Muscle layer of duodenum (tissue), 2 donors: Measurements from ENCODE around the gene DPEP3.

Experiments used
- H3K27ac ChIP-seq: one replicate; pipeline ENCODE4 v1.7.0; 2013; ENCODE audit warnings: mild to moderate bottlenecking, low read length
- H3K27me3 ChIP-seq: one replicate; pipeline ENCODE4 v1.7.0; 2013; ENCODE audit warnings: low read depth, mild to moderate bottlenecking, control low read depth, low read length
- H3K36me3 ChIP-seq, 2 donors: one replicate each; pipeline ENCODE4 v1.7.0; 2013; ENCODE audit warnings: low read length in 2 of 2, control low read depth in 1 of 2, mild to moderate bottlenecking in 1 of 2; ENCODE audit not compliant: insufficient read depth in 2 of 2, control insufficient read depth in 1 of 2
- H3K4me1 ChIP-seq, 2 donors: one replicate each; pipeline ENCODE4 v1.7.0; 2013; ENCODE audit warnings: low read length in 2 of 2, mild to moderate bottlenecking in 2 of 2, control low read depth in 1 of 2, moderate library complexity in 1 of 2; ENCODE audit not compliant: insufficient read depth in 2 of 2, control insufficient read depth in 1 of 2
- H3K4me3 ChIP-seq, 2 donors: one replicate each; pipeline ENCODE4 v1.7.0; 2013; ENCODE audit warnings: low read length in 2 of 2, low read depth in 1 of 2, mild to moderate bottlenecking in 1 of 2
- H3K9me3 ChIP-seq, 2 donors: one replicate each; pipeline ENCODE4 v1.7.0; 2013; ENCODE audit warnings: low read length in 2 of 2, control low read depth in 1 of 2, mild to moderate bottlenecking in 1 of 2; ENCODE audit not compliant: control insufficient read depth in 1 of 2
- donor health status: healthy.

The DPEP3 gene

DNA sequence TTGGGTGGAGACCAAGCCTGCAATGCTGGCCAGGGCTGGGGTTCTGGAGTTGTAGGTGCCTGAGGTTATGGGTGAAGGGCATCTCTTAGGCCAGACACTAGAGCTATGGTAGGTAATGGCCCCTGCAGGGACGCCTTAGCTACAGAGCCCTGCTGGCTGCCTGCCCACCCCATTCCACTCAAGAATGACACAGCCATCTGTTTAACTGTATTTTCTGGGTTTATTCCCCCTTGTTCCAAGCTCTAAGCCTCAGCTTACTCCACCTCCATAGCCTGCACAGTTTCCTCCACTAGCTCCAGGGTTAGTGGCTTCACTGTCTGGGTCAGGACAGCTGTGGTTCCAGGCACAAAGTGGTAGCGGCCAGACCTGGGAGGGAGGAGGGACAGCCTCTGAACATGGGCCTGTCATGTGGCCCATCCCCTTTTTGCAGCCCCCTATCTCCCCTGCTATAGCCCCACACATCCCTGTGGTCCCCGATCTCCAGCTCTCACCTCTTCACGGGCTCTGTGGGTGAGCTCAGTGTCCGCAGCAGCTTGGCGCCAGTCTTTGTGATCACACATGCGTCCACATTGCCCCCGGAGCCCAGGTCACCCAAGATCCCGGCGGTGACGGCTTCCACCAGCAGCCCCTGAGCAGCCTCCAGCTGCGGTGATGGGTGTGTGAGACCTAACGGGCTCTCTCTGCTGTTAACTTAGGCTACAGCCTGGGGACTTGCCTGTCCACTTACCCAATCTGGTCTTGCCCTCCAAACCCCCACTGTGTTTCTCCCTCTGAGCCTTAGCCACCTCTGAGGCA lies 45.8 kb downstream of the DPEP3 start:
- H3K4me1 ChIP-seq: peaks cover 0 to 21% of the 10 kb centered on the region in 2 donors
- H3K36me3 ChIP-seq: peaks cover 13 to 16% of the 10 kb centered on the region in 2 donors
- peak overlapping the region; percentile 91 to 92 for H3K4me3 ChIP-seq
- no peaks in the 10 kb centered on the region for H3K27me3 ChIP-seq
- no peak overlapping the region for H3K27ac ChIP-seq
- no peaks in the 10 kb centered on the region for H3K9me3 ChIP-seq

DNA sequence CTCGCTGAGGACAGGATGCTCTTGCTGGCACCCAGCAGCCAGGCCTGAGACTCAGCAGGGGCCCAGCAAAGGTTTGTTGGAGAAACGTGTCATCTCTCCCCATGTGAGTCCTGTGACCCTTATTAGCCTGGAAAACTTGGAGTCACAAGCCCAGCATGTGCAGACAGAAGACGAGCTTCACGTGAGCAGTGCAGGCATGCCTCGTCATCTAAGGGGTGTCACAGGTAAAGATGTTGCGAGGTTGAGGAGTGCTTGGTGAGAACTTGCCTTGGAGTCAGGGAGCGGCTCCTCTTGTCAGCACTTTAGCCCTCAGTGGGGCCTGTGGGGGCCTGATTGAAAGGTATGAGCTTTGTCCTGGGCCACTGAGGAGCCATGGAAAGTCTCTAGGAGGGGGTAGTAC lies 46.5 kb downstream of the DPEP3 start:
- H3K27ac ChIP-seq: no peak overlapping the region
- no peaks in the 10 kb centered on the region for H3K9me3 ChIP-seq
- H3K4me3 ChIP-seq: no peak overlapping the region
- no peaks in the 10 kb centered on the region for H3K27me3 ChIP-seq
- peaks cover 16 to 20% of the 10 kb centered on the region in 2 donors for H3K36me3 ChIP-seq
- peaks cover 0 to 21% of the 10 kb centered on the region in 2 donors for H3K4me1 ChIP-seq

DNA sequence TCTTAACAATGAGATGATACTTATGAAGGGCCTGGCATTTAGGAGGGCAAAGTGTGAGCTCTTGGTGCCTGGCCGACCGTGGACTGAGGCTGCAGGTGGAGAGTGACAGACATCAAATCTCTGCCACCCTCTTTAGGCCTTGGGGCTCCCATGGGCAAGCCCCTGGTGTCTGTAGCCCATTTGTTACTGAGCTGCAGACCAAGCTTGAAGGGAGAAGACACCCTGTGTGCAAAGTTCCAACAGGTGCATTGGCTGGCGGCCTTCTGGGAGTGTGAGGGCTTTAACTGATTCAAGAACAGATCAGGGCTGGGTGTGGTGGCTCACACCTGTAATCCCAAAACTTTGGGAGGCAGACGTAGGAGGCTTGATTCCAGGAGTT lies 47.8 kb downstream of the DPEP3 start:
- H3K4me1 ChIP-seq: peaks cover 0 to 19% of the 10 kb centered on the region in 2 donors
- H3K36me3 ChIP-seq: peaks cover 25 to 31% of the 10 kb centered on the region in 2 donors
- no peaks in the 10 kb centered on the region for H3K27me3 ChIP-seq
- H3K27ac ChIP-seq: no peak overlapping the region
- no peak overlapping the region for H3K4me3 ChIP-seq
- no peaks in the 10 kb centered on the region for H3K9me3 ChIP-seq

DNA sequence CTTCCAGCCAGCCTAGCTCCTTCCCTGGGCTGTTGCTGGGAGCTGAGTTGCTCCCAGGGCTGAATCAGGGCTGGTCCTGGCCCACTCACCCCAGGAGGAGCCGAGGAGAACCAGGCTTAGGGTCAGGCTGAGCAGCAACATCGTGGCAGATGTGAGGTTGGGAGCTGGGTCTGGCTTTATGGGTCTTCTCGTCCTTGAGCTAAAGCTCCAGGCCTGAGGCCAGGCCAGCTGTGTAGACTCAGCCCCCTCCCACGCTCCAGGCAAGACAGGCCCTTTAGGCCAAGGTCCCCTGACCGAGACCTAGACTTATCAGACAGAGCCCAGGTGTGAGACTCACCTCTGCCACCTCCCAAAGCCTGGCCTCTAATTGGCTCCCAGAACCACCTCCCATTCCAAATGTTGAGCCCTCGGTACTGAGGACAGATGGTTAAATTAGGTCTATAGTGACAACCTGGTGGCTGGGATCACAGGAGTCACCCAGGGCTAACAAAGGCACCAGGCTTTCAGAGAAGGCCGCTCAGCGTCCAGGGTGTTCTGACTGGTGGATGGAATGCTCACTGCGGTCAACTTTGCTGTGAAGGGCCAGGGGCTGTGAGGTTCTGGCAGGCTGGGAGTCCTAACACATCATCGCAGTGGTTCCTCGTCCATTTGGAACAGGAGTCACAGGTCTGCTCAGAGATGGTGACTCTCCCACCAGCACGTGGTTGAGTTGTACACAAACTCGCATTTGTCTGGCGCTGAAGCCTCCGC lies 48.4 kb downstream of the DPEP3 start, which contains the start of gene CTRL:
Gene CTRL, minus strand, starts transcription at position 151 of the 750 bp plus-strand sequence. Its CDS starts 10 bp downstream, at position 141.
- H3K4me3 ChIP-seq: no peak within 1 kb of the TSS
- no peaks in the 10 kb centered on the region for H3K27me3 ChIP-seq
- peaks cover 26 to 32% of the 10 kb centered on the region in 2 donors for H3K36me3 ChIP-seq
- H3K4me1 ChIP-seq: peaks cover 0 to 14% of the 10 kb centered on the region in 2 donors
- H3K9me3 ChIP-seq: no peaks in the 10 kb centered on the region
- H3K27ac ChIP-seq: no peak within 1 kb of the TSS

DNA sequence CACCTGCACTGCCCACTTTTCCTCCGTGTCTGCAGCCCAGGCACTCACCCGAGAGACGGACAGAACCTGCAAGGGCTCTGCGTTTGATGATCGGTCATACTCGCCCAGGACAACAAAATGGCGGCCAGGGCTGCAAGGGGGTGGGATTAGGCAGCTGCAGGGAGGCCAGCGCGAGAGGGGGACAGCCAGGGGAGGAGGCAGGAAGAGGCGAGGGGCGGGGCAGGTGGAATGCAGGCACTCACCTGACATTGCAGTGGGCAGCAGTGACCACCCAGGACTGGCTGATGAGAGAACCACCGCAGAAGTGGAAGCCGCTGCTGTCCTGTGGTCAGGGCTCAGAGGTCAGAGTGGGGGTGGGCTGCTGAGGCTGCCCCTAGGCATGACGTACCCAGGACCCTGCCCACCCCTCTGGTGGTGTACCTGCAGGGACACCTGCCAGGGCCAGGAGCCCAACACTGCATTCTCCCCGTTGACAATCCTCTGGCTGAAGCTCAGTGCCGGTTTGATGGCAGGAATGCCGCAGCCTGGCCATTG lies 49.6 kb downstream of the DPEP3 start:
- peaks cover 0 to 12% of the 10 kb centered on the region in 2 donors for H3K4me1 ChIP-seq
- H3K36me3 ChIP-seq: peaks cover 26 to 32% of the 10 kb centered on the region in 2 donors
- no peak overlapping the region for H3K4me3 ChIP-seq
- H3K9me3 ChIP-seq: no peaks in the 10 kb centered on the region
- no peak overlapping the region for H3K27ac ChIP-seq
- H3K27me3 ChIP-seq: no peaks in the 10 kb centered on the region

DNA sequence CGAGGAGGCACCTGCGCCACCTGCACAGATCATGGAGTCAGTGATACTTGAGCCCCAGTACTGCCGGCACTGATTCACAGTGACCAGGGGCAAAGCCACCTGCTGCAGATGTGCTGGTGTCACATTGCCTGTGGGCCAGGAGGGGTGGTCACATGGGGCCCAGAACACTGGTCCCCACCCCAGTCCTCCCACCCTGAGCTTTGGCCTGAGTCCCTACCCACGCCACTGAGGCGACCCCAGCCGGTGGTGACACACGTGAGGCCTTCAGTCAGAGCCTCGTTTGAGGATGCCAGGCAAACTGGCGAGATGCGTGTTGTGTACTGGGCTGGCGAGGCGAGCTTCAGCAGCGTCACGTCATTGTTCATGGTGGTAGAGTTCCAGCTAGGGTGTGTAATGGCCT lies 50.1 kb downstream of the DPEP3 start:
- Histone ChIP-seq H3K27me3 (no peaks in the 10 kb centered on the region), H3K9me3 (no peaks in the 10 kb centered on the region), H3K4me1 (peaks cover 0 to 9% of the 10 kb centered on the region in 2 donors), H3K4me3 (no peak overlapping the region), H3K36me3 (peaks cover 26 to 32% of the 10 kb centered on the region in 2 donors), H3K27ac (no peak overlapping the region)

DNA sequence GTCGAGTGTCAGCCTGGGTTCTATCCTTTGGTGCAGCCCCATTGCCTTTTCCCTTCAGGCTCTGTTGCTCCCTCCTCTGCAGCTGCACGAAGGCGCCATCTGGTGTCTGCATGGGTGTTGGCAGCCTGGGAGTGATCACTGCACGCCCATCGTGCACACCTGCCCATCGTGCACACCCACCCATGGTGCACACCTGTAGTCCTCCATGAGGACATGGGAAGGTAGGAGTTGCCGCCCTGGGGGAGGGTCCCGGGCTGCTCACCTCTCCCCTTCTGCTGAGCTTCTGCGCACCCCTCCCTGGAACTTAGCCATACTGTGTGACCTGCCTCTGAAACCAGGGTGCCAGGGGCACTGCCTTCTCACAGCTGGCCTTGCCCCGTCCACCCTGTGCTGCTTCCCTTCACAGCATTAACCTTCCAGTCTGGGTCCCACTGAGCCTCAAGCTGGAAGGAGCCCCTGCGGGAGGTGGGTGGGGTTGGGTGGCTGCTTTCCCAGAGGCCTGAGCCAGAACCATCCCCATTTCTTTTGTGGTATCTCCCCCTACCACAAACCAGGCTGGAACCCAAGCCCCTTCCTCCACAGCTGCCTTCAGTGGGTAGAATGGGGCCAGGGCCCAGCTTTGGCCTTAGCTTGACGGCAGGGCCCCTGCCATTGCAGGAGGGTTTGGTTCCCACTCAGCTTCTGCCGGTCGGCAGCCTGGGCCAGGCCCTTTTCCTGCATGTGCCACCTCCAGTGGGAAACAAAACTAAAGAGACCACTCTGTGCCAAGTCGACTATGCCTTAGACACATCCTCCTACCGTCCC lies 51.5 kb downstream of the DPEP3 start:
- no peak overlapping the region for H3K27ac ChIP-seq
- H3K4me3 ChIP-seq: no peak overlapping the region
- no peaks in the 10 kb centered on the region for H3K9me3 ChIP-seq
- H3K36me3 ChIP-seq: peaks cover 18 to 32% of the 10 kb centered on the region in 2 donors
- peaks cover 0 to 6% of the 10 kb centered on the region in 2 donors for H3K4me1 ChIP-seq
- no peaks in the 10 kb centered on the region for H3K27me3 ChIP-seq

DNA sequence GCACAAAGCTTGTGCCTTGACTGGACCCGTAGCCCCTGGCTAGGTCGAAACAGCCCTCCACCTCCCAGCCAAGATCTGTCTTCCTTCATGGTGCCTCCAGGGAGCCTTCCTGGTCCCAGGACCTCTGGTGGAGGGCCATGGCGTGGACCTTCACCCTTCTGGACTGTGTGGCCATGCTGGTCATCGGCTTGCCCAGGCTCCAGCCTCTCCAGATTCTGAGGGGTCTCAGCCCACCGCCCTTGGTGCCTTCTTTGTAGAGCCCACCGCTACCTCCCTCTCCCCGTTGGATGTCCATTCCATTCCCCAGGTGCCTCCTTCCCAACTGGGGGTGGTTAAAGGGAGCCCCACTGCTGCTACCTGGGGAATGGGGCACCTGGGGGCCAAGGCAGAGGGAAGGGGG lies 52.2 kb downstream of the DPEP3 start:
- Histone ChIP-seq H3K36me3 (peaks cover 14 to 32% of the 10 kb centered on the region in 2 donors), H3K4me1 (peaks cover 0 to 11% of the 10 kb centered on the region in 2 donors), H3K9me3 (no peaks in the 10 kb centered on the region), H3K27ac (no peak overlapping the region), H3K4me3 (no peak overlapping the region), H3K27me3 (no peaks in the 10 kb centered on the region)

DNA sequence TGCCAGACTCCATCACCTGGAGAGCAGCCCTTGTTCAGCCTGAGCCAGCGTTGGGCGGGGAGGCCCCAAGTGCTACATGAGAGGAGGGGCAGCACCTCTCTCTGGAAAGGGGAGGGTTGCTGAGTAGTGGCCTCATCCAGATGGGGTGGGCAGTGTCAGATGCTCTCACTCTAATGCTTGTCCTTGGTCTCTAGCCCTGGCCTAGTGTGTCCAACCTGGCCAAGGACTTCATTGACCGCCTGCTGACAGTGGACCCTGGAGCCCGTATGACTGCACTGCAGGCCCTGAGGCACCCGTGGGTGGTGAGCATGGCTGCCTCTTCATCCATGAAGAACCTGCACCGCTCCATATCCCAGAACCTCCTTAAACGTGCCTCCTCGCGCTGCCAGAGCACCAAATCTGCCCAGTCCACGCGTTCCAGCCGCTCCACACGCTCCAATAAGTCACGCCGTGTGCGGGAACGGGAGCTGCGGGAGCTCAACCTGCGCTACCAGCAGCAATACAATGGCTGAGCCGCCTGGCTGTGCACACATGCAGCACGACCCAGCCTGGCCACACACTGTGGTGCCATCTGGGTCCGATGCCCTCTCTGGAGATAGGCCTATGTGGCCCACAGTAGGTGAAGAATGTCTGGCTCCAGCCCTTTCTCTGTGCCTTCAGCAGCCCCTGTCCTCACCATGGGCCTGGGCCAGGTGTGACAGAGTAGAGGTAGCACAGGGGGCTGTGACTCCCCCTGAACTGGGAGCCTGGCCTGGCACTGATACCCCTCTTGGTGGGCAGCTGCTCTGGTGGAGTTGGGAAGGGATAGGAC lies 53.0 kb downstream of the DPEP3 start:
- H3K4me3 ChIP-seq: no peak overlapping the region
- peaks cover 0 to 12% of the 10 kb centered on the region in 2 donors for H3K4me1 ChIP-seq
- peaks cover 14 to 32% of the 10 kb centered on the region in 2 donors for H3K36me3 ChIP-seq
- H3K9me3 ChIP-seq: no peaks in the 10 kb centered on the region
- no peaks in the 10 kb centered on the region for H3K27me3 ChIP-seq
- no peak overlapping the region for H3K27ac ChIP-seq

DNA sequence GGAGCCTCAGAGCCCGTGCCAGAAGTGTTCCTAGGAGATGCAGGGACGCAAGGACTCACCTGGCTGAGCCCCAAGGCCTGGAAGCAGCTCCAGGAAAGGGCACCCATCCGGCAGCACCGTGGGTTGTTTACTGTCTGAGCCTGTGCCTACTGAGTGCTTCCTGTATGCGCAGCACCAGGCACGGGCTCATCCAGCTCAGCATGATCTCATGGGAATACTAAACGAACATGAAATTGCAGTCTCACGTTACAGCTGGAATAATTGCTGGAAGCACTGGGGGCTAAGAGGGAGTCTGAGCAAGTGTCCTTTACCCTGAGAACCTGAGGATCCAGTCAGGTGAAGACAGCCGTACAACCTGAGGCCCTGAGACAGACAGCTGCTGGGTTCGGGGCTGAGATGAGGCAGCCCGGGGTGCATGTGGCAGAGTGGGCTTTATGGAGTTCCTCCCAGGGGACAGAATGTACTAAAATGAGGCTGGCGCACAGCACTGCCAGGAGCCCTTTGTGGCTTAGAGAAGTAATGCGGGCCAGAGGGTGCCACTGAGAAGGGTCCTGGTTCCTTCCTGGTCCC lies 54.0 kb downstream of the DPEP3 start:
- H3K9me3 ChIP-seq: no peaks in the 10 kb centered on the region
- H3K36me3 ChIP-seq: peaks cover 14 to 32% of the 10 kb centered on the region in 2 donors
- no peak overlapping the region for H3K4me3 ChIP-seq
- H3K27ac ChIP-seq: no peak overlapping the region
- H3K27me3 ChIP-seq: no peaks in the 10 kb centered on the region
- peaks cover 0 to 12% of the 10 kb centered on the region in 2 donors for H3K4me1 ChIP-seq
